ENCODE results near the gene CPN1. TPM values are rescaled to one million over a fixed set of nuclear protein-coding genes. Genes with fewer than 3 reads are reported as not detected.

CPN1 gene
- total RNA-seq, 1 donor from 2014 or later = not detected

DNA sequence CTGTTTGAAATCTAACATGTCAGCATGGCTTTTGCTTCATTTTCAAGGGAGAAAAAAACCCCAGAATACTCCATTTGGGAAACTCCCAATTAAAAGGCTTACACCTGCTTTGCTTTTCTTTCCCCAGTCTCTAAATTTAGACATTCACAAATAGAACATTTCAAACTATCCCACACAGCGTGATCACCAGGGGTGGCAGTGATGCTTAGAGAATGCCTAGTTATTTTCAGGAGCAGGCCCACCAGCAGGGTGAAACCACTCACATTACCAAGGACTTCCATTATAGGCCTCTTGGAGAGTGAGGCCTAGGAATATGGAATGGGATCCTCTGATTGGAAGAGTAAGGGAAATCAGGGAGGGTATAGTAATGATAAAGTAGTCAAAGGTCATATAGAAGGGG lies 14.2 kb downstream of the CPN1 start:
- TF ChIP-seq, protein P1, sequence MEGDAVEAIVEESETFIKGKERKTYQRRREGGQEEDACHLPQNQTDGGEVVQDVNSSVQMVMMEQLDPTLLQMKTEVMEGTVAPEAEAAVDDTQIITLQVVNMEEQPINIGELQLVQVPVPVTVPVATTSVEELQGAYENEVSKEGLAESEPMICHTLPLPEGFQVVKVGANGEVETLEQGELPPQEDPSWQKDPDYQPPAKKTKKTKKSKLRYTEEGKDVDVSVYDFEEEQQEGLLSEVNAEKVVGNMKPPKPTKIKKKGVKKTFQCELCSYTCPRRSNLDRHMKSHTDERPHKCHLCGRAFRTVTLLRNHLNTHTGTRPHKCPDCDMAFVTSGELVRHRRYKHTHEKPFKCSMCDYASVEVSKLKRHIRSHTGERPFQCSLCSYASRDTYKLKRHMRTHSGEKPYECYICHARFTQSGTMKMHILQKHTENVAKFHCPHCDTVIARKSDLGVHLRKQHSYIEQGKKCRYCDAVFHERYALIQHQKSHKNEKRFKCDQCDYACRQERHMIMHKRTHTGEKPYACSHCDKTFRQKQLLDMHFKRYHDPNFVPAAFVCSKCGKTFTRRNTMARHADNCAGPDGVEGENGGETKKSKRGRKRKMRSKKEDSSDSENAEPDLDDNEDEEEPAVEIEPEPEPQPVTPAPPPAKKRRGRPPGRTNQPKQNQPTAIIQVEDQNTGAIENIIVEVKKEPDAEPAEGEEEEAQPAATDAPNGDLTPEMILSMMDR (IDR thresholded peaks at IDR 0.05) = no peak

DNA sequence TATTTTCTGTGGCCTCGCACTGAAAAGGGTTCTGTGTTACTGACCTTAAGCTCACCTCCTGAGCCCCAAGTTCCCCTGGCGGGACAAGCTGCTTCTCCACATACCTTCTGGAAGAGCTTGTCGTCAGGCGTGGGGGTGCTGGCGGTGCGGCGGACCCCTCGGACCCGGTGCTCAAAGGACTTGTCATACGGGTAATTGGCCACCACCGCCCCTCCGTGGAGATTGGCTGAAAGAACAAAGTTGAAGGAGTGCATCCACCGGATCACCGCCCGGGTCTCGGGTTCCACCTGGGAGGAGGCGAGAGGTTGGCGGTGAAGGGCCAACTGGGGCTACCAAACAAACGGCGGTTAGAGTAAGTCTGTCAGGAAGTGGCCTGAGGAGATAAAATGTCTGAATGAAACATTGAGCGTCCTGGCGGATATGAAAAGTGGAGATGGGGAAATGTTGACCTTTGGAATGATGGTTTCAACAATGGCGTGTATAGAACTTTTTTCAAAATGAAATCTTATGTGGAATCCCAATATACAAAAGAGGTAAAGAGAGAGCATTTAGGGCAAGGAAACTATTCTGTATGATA lies 16.5 kb downstream of the CPN1 start:
- no peaks in the 10 kb centered on the region for H3K9me3 Mint-ChIP-seq (ENCODE audit: low read depth)
- H3K27ac Mint-ChIP-seq (ENCODE audit: unreplicated experiment) = no peak overlapping the region
- no peak overlapping the region for H3K4me3 Mint-ChIP-seq (ENCODE audit: unreplicated experiment)
- H3K36me3 Mint-ChIP-seq (ENCODE audit: low read depth) = peaks cover 3% of the 10 kb centered on the region
- TF ChIP-seq, protein P1 (IDR thresholded peaks at IDR 0.05) = no peak
- H3K27me3 Mint-ChIP-seq (ENCODE audit: low read depth) = peaks cover 3% of the 10 kb centered on the region
- no peaks in the 10 kb centered on the region for H3K4me1 Mint-ChIP-seq (ENCODE audit: low read depth)
- DNase-seq (ENCODE audit: low spot score) = no peak

More for the DNA sequence above, 14.2 kb downstream of the CPN1 start:
- Mint-ChIP-seq H3K4me1 (ENCODE audit: low read depth) (no peaks in the 10 kb centered on the region), H3K36me3 (ENCODE audit: low read depth) (peaks cover 3% of the 10 kb centered on the region), H3K27me3 (ENCODE audit: low read depth) (peaks cover 3% of the 10 kb centered on the region), H3K4me3 (ENCODE audit: unreplicated experiment) (no peak overlapping the region), H3K27ac (ENCODE audit: unreplicated experiment) (no peak overlapping the region), H3K9me3 (ENCODE audit: low read depth) (no peaks in the 10 kb centered on the region)
- no peak for DNase-seq (ENCODE audit: low spot score)

DNA sequence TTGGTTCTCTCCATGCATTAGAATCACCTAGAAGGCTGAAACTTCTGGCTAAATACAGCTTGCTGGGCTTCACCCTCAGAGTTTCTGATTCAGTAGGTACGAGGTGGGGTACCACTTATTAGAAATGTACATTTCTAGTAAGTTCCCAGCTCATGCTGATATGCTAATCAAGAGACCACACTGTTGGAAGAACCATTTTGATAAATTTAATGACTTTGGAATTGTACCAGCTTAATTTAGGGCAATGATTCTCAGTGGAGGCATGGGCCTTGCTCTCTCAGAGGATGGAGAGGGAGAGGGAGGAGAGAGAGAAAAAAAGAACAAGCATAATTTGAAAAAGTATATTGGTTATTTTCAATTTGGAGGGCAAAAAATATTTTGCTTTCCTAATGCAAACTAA lies 20.3 kb downstream of the CPN1 start:
- H3K36me3 Mint-ChIP-seq (ENCODE audit: low read depth) = peaks cover 3% of the 10 kb centered on the region
- H3K4me3 Mint-ChIP-seq (ENCODE audit: unreplicated experiment) = no peak overlapping the region
- H3K27me3 Mint-ChIP-seq (ENCODE audit: low read depth) = peaks cover 6% of the 10 kb centered on the region
- H3K4me1 Mint-ChIP-seq (ENCODE audit: low read depth) = no peaks in the 10 kb centered on the region
- no peak for DNase-seq (ENCODE audit: low spot score)
- peaks cover 7% of the 10 kb centered on the region for H3K9me3 Mint-ChIP-seq (ENCODE audit: low read depth)
- TF ChIP-seq, protein P1 (IDR thresholded peaks at IDR 0.05) = no peak
- no peak overlapping the region for H3K27ac Mint-ChIP-seq (ENCODE audit: unreplicated experiment)

DNA sequence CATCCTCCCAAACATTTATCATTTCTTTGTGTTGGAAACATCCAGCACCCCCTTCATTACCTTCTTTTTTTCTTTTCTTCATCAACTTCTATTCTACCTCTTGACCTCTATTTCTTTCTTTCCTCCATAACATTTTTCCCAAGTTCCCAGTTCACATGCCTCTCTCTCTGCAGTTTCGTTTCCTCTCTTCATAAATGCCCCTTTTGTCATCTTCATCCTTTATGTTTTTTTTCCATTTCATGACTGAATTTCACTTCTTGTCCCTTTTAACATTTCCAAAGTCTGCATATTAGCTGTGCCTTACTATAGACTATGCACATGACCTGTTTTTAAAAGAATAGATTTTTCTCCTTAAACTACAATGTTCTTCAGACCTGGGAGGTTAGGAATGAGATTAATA lies 23.7 kb downstream of the CPN1 start:
- TF ChIP-seq, protein P1 (IDR thresholded peaks at IDR 0.05) = no peak
- no peaks in the 10 kb centered on the region for H3K4me1 Mint-ChIP-seq (ENCODE audit: low read depth)
- H3K27me3 Mint-ChIP-seq (ENCODE audit: low read depth) = peaks cover 15% of the 10 kb centered on the region
- H3K27ac Mint-ChIP-seq (ENCODE audit: unreplicated experiment) = no peak overlapping the region
- DNase-seq (ENCODE audit: low spot score) = no peak
- H3K9me3 Mint-ChIP-seq (ENCODE audit: low read depth) = peaks cover 7% of the 10 kb centered on the region
- H3K4me3 Mint-ChIP-seq (ENCODE audit: unreplicated experiment) = no peak overlapping the region
- no peaks in the 10 kb centered on the region for H3K36me3 Mint-ChIP-seq (ENCODE audit: low read depth)

DNA sequence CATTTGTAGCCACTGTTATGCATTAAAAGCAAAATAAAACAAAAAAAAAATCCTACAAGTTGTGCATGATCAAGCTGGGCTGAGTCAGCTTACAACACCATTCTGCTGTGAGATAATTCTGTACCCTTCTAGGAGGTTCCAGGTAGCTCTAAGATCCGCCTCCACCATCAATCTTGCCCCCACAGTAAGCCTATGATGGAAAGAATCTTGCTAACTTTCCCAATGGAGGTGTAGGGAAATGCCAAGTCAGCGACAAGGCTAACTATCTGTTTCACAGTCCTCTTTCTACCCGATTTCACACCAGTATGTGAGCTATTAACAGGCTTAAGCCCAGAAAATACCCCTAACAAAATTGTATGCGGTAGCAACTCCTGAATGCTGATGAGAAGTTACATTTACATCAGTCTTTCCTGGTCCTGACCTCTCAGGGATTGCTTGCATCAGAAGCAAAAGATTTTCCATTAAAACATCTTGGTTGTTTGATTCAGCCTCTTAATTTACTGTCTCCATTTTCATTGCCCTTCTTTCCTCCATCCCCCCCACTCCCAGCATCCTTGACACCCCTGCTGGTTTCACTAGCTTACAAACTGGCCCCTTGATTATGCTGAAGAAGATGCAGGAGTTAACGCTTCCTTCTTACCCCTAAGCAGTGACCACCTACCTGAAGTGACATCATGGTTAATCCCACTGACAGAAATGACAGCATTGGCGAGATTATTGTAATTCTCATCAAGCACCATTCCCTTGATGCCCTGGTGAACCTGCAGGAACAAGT lies 27.8 kb downstream of the CPN1 start:
- Mint-ChIP-seq H3K27ac (ENCODE audit: unreplicated experiment) (no peak overlapping the region), H3K27me3 (ENCODE audit: low read depth) (peaks cover 17% of the 10 kb centered on the region), H3K4me1 (ENCODE audit: low read depth) (no peaks in the 10 kb centered on the region), H3K36me3 (ENCODE audit: low read depth) (no peaks in the 10 kb centered on the region), H3K9me3 (ENCODE audit: low read depth) (peaks cover 5% of the 10 kb centered on the region), H3K4me3 (ENCODE audit: unreplicated experiment) (no peak overlapping the region)
- no peak for DNase-seq (ENCODE audit: low spot score)
- TF ChIP-seq, protein P1 (IDR thresholded peaks at IDR 0.05) = no peak

All from chondrocyte (in vitro differentiated cells).